Measurements from ENCODE around the gene INPP4B.

INPP4B gene

GRCh38 chr4:142721187-142721586 is 124.9 kb downstream of the INPP4B start:
- no peak for DNase-seq

GRCh38 chr4:142719854-142720541 is 126.1 kb downstream of the INPP4B start:
- DNase-seq = peak in 1 of 2 donors; percentile 59

GRCh38 chr4:142718981-142719380 is 127.1 kb downstream of the INPP4B start:
- no peak for DNase-seq

- no peak for DNase-seq
Observed at GRCh38 chr4:142715727-142716126, 130.4 kb downstream of the INPP4B start.

GRCh38 chr4:142713282-142714030 is 132.6 kb downstream of the INPP4B start:
- DNase-seq = no peak

- DNase-seq = no peak
Observed at GRCh38 chr4:142708231-142708630, 137.9 kb downstream of the INPP4B start.

GRCh38 chr4:142707401-142707800 is 138.7 kb downstream of the INPP4B start:
- no peak for DNase-seq

GRCh38 chr4:142706381-142706780 is 139.7 kb downstream of the INPP4B start:
- DNase-seq = no peak

- no peak for DNase-seq
Observed at GRCh38 chr4:142705820-142706219, 140.3 kb downstream of the INPP4B start.

- DNase-seq = peak; percentile 7 to 45
Observed at GRCh38 chr4:142703694-142704309, 142.3 kb downstream of the INPP4B start.

GRCh38 chr4:142701017-142701416 is 145.1 kb downstream of the INPP4B start:
- no peak for DNase-seq

GRCh38 chr4:142700531-142700930 is 145.6 kb downstream of the INPP4B start:
- peak in 1 of 2 donors; percentile 37 for DNase-seq

GRCh38 chr4:142698552-142698951 is 147.5 kb downstream of the INPP4B start:
- DNase-seq = no peak

- no peak for DNase-seq
Observed at GRCh38 chr4:142697928-142698327, 148.2 kb downstream of the INPP4B start.

GRCh38 chr4:142697320-142697719 is 148.8 kb downstream of the INPP4B start:
- no peak for DNase-seq

- peak in 1 of 2 donors; percentile 24 for DNase-seq
Observed at GRCh38 chr4:142696334-142697122, 149.6 kb downstream of the INPP4B start.

GRCh38 chr4:142690406-142691163 is 155.5 kb downstream of the INPP4B start:
- DNase-seq = no peak

- no peak for DNase-seq
Observed at GRCh38 chr4:142687547-142688275, 158.4 kb downstream of the INPP4B start.

- no peak for DNase-seq
Observed at GRCh38 chr4:142686081-142686480, 160.0 kb downstream of the INPP4B start.

- DNase-seq = no peak
Observed at GRCh38 chr4:142683997-142684396, 162.1 kb downstream of the INPP4B start.

GRCh38 chr4:142683503-142683902 is 162.6 kb downstream of the INPP4B start:
- DNase-seq = no peak

GRCh38 chr4:142671516-142671915 is 174.6 kb downstream of the INPP4B start:
- no peak for DNase-seq
